ENCODE results near the gene WDR17. TPM values are rescaled to one million over a fixed set of nuclear protein-coding genes. Genes with fewer than 3 reads are reported as not detected.

WDR17 gene
- total and polyA plus RNA-seq, 2 donors (not counting 3 experiments of a cell fraction or from before 2014, with no cell fraction given) = 0.07 to 0.42 TPM

DNA sequence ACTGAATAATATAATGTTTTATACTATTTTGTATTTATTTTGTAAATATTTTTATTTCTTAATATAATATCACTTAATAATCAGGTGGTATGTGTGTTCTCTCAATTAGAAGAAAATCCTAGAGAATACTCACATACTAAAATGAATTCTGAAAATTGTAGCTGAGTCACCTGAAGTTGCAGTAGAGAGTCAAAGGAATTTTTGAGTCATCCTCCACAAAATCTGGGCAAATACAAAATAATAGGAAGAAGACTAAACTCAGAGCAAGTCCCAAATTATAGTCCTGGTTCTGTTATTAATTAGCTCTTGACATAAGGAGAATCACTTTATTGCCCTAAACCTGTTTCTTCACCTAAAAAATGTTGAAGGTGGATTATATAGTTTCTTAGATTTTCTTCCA is 72.0 kb downstream of the WDR17 start:
- dilution Hi-C loops (cut with MboI; ENCODE audit: extremely low pct_ligation_motif_present, low sequenced_read_pairs) (no loop called here), intact Hi-C loops (cut with micrococcal nuclease) (no loop called here)
- Histone ChIP-seq H3K9me1 (replicated peaks; ENCODE audit: control insufficient read depth, extremely low read depth, insufficient read depth, low read length) (no peaks in the 10 kb centered on the region), H4K20me1 (replicated peaks; ENCODE audit: control insufficient read depth, extremely low read depth, insufficient read depth, low read length) (no peaks in the 10 kb centered on the region), H3K4me2 (ENCODE audit: insufficient read depth, low read length) (no peak overlapping the region), H3K36me3 (ENCODE audit: control insufficient read depth in 2 of 2, extremely low read depth in 1 of 2, insufficient read depth in 2 of 2, low read length in 2 of 2) (no peaks in the 10 kb centered on the region), H3K9ac (replicated peaks; ENCODE audit: extremely low read depth, insufficient read depth, low read length) (no peak overlapping the region), H3K9me3 (replicated peaks; ENCODE audit: control insufficient read depth, insufficient read depth, low read length) (no peaks in the 10 kb centered on the region), H3K79me2 (ENCODE audit: control insufficient read depth, insufficient read depth, low read length) (no peaks in the 10 kb centered on the region), H3K4me3 (replicated peaks in 1 of 3; ENCODE audit: insufficient read depth in 1 of 3, low read depth in 1 of 3, low read length in 3 of 3) (no peak overlapping the region), H3K4me1 (ENCODE audit: control insufficient read depth, extremely low read depth, insufficient read depth, low read length) (no peaks in the 10 kb centered on the region), H3K27ac (ENCODE audit: insufficient read depth, low read depth, low read length) (no peak overlapping the region), H3K27me3 (ENCODE audit: control insufficient read depth in 2 of 2, insufficient read depth in 2 of 2, low read length in 2 of 2) (no peaks in the 10 kb centered on the region), H2AFZ (ENCODE audit: low read depth, low read length) (no peak overlapping the region)
- TF ChIP-seq EZH2 (IDR thresholded peaks at IDR 0.05; ENCODE audit: borderline replicate concordance, low read depth, low read length, severe bottlenecking) (no peak), POLR2AphosphoS5 (IDR thresholded peaks at IDR 0.05; ENCODE audit: insufficient read depth, low read depth, low read length) (no peak)
- TF ChIP-seq, protein P1, sequence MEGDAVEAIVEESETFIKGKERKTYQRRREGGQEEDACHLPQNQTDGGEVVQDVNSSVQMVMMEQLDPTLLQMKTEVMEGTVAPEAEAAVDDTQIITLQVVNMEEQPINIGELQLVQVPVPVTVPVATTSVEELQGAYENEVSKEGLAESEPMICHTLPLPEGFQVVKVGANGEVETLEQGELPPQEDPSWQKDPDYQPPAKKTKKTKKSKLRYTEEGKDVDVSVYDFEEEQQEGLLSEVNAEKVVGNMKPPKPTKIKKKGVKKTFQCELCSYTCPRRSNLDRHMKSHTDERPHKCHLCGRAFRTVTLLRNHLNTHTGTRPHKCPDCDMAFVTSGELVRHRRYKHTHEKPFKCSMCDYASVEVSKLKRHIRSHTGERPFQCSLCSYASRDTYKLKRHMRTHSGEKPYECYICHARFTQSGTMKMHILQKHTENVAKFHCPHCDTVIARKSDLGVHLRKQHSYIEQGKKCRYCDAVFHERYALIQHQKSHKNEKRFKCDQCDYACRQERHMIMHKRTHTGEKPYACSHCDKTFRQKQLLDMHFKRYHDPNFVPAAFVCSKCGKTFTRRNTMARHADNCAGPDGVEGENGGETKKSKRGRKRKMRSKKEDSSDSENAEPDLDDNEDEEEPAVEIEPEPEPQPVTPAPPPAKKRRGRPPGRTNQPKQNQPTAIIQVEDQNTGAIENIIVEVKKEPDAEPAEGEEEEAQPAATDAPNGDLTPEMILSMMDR (IDR thresholded peaks at IDR 0.05; ENCODE audit: extremely low read depth in 1 of 2, insufficient read depth in 1 of 2, low read depth in 1 of 2, low read length in 2 of 2) = no peak
- TF ChIP-seq, protein P2, sequence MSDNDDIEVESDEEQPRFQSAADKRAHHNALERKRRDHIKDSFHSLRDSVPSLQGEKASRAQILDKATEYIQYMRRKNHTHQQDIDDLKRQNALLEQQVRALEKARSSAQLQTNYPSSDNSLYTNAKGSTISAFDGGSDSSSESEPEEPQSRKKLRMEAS (IDR thresholded peaks at IDR 0.05; ENCODE audit: insufficient read depth, insufficient read length) = no peak
- ChIA-PET POLR2A (no interaction called here), CTCF (interaction anchor here (1.0 to 1.5 kb wide), 2 partner anchors 13 to 14 kb away, joined by 3 to 4 read pairs; no protein-coding TSS in a partner anchor)
- FAIRE-seq (no peak), DNase-seq (ENCODE audit: low read depth, low spot score) (no peak)
- BruUV-seq (replicated peaks) = no TSS peak

DNA sequence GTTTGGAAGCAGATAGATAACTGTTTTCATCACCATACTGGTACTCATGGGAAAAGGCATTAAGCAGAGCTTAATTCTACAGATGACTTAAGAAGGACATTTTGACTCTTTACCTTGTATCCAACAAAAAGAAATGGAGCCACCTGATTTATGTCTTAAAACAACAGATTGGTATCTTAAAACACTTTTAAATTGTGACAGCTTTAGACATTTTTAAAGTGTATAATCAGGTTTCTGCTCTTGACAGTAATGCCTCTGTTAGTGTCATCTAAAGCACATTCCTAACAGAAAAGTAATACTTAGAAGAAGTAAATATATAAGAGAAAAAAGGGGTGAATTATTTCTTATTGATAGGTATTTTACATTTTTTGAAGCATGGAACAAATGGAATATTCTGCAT is 73.9 kb downstream of the WDR17 start:
- FAIRE-seq (no peak), DNase-seq (ENCODE audit: low read depth, low spot score) (no peak)
- H3K9me3 ChIP-seq (replicated peaks; ENCODE audit: control insufficient read depth, insufficient read depth, low read length) = no peaks in the 10 kb centered on the region
- H3K27ac ChIP-seq (ENCODE audit: insufficient read depth, low read depth, low read length) = no peak overlapping the region
- H3K79me2 ChIP-seq (ENCODE audit: control insufficient read depth, insufficient read depth, low read length) = no peaks in the 10 kb centered on the region
- no TSS peak for BruUV-seq (replicated peaks)
- TF ChIP-seq POLR2A (IDR thresholded peaks at IDR 0.05; ENCODE audit: low read depth, low read length) = no peak
- TF ChIP-seq GATA2 (IDR thresholded peaks at IDR 0.05; ENCODE audit: insufficient read depth, insufficient read length, low read depth, low read length) = no peak
- no peak for TF ChIP-seq MYC (IDR thresholded peaks at IDR 0.05; ENCODE audit: low read depth, low read length)
- no peak for TF ChIP-seq FOS (IDR thresholded peaks at IDR 0.05; ENCODE audit: borderline replicate concordance, insufficient read depth, low read length)
- TF ChIP-seq, protein P1 (IDR thresholded peaks at IDR 0.05; ENCODE audit: extremely low read depth in 1 of 2, insufficient read depth in 1 of 2, low read depth in 1 of 2, low read length in 2 of 2) = no peak
- TF ChIP-seq JUN (IDR thresholded peaks at IDR 0.05; ENCODE audit: borderline replicate concordance, insufficient read depth, insufficient read length, low read depth) = no peak
- TF ChIP-seq, protein P2 (IDR thresholded peaks at IDR 0.05; ENCODE audit: insufficient read depth, insufficient read length) = no peak
- no peak for TF ChIP-seq EZH2 (IDR thresholded peaks at IDR 0.05; ENCODE audit: borderline replicate concordance, low read depth, low read length, severe bottlenecking)
- no peak for TF ChIP-seq POLR2AphosphoS5 (IDR thresholded peaks at IDR 0.05; ENCODE audit: insufficient read depth, low read depth, low read length)
- H3K9me1 ChIP-seq (replicated peaks; ENCODE audit: control insufficient read depth, extremely low read depth, insufficient read depth, low read length) = no peaks in the 10 kb centered on the region
- H3K4me3 ChIP-seq (replicated peaks in 1 of 3; ENCODE audit: insufficient read depth in 1 of 3, low read depth in 1 of 3, low read length in 3 of 3) = no peak overlapping the region
- POLR2A ChIA-PET = no interaction called here
- dilution Hi-C loops (cut with MboI; ENCODE audit: extremely low pct_ligation_motif_present, low sequenced_read_pairs) (no loop called here), intact Hi-C loops (cut with micrococcal nuclease) (no loop called here)
- no peak overlapping the region for H3K4me2 ChIP-seq (ENCODE audit: insufficient read depth, low read length)
- CTCF ChIA-PET = no interaction called here
- H2AFZ ChIP-seq (ENCODE audit: low read depth, low read length) = no peak overlapping the region
- no peaks in the 10 kb centered on the region for H4K20me1 ChIP-seq (replicated peaks; ENCODE audit: control insufficient read depth, extremely low read depth, insufficient read depth, low read length)
- no peaks in the 10 kb centered on the region for H3K36me3 ChIP-seq (ENCODE audit: control insufficient read depth in 2 of 2, extremely low read depth in 1 of 2, insufficient read depth in 2 of 2, low read length in 2 of 2)
- no peaks in the 10 kb centered on the region for H3K4me1 ChIP-seq (ENCODE audit: control insufficient read depth, extremely low read depth, insufficient read depth, low read length)
- H3K27me3 ChIP-seq (ENCODE audit: control insufficient read depth in 2 of 2, insufficient read depth in 2 of 2, low read length in 2 of 2) = no peaks in the 10 kb centered on the region
- no peak overlapping the region for H3K9ac ChIP-seq (replicated peaks; ENCODE audit: extremely low read depth, insufficient read depth, low read length)

Measured in endothelial cell of umbilical vein (primary cell).